CD4-positive, alpha-beta memory T cell (primary cell): ENCODE measurements around the gene CACNA1A. TPM values are rescaled to one million over a fixed set of nuclear protein-coding genes. Genes with fewer than 3 reads are reported as not detected.

Experiments
- CTCF ChIA-PET: fragments of 350-600 bp; sonication (Branson Sonifier 250); formaldehyde crosslinking; loops from one replicate; lab custom pipeline; 2021; ENCODE audit warnings: inconsistent platforms; ENCODE audit not compliant: partially characterized antibody; lab: Charles Lee
- POLR2A ChIA-PET: fragments of 350-600 bp; sonication (Branson Sonifier 250); formaldehyde crosslinking; loops from one replicate; lab custom pipeline; 2021; ENCODE audit not compliant: partially characterized antibody; lab: Charles Lee
- DNase-seq, 5 donors: peaks; one replicate each; pipeline versions ENCODE4 v3.0.0 to v3.0.0-alpha.2; 2020 to 2022; ENCODE audit warnings: mixed read lengths in 1 of 5
- H3K27ac ChIP-seq: one replicate; pipeline ENCODE4 v1.7.0; 2013; ENCODE audit warnings: low read depth, low read length
- H3K27me3 ChIP-seq: 2 replicates; pipeline ENCODE4 v1.7.0; 2013; ENCODE audit warnings: mild to moderate bottlenecking, low read length, moderate library complexity; ENCODE audit not compliant: insufficient read depth
- H3K36me3 ChIP-seq: 2 replicates; pipeline ENCODE4 v1.7.0; 2013; ENCODE audit warnings: mild to moderate bottlenecking, low read length, moderate library complexity; ENCODE audit not compliant: insufficient read depth
- H3K4me1 ChIP-seq: 2 replicates; pipeline ENCODE4 v1.7.0; 2013; ENCODE audit warnings: mild to moderate bottlenecking, low read length, moderate library complexity; ENCODE audit not compliant: insufficient read depth
- H3K4me3 ChIP-seq, 2 donors: one replicate each; pipeline ENCODE4 v1.7.0; 2013; ENCODE audit warnings: low read length in 2 of 2, mild to moderate bottlenecking in 1 of 2
- H3K9me3 ChIP-seq, 2 donors: one replicate each; pipeline ENCODE4 v1.7.0; 2013; ENCODE audit warnings: low read length in 2 of 2, control low read depth in 1 of 2; ENCODE audit not compliant: control insufficient read depth in 1 of 2
- H3K27ac Mint-ChIP-seq, 7 donors: one replicate each; pipeline ENCODE4 v1.8.0; 2020 to 2021; ENCODE audit warnings: mixed read lengths in 7 of 7, mild to moderate bottlenecking in 6 of 7, inconsistent platforms in 3 of 7, moderate library complexity in 3 of 7
- H3K27me3 Mint-ChIP-seq, 2 donors: one replicate each; pipeline ENCODE4 v1.8.0; 2020 to 2021; ENCODE audit warnings: mixed read lengths in 2 of 2
- H3K36me3 Mint-ChIP-seq, 2 donors: one replicate each; pipeline ENCODE4 v1.8.0; 2020 to 2021; ENCODE audit warnings: mixed read lengths in 2 of 2, inconsistent platforms in 1 of 2, mild to moderate bottlenecking in 1 of 2
- H3K4me1 Mint-ChIP-seq, 4 donors: one replicate each; pipeline ENCODE4 v1.8.0; 2020 to 2021; ENCODE audit warnings: mixed read lengths in 4 of 4, mild to moderate bottlenecking in 1 of 4
- H3K4me3 Mint-ChIP-seq, 8 donors: one replicate each; pipeline ENCODE4 v1.8.0; 2020 to 2021; ENCODE audit warnings: mixed read lengths in 8 of 8, mild to moderate bottlenecking in 7 of 8, moderate library complexity in 6 of 8, inconsistent platforms in 3 of 8
- H3K9me3 Mint-ChIP-seq, 8 donors: one replicate each; pipeline ENCODE4 v1.8.0; 2020 to 2021; ENCODE audit warnings: mixed read lengths in 8 of 8, mild to moderate bottlenecking in 5 of 8, inconsistent platforms in 3 of 8, moderate library complexity in 1 of 8
- intact Hi-C: fragments of 100-400 bp; cut with micrococcal nuclease; formaldehyde crosslinking; loops from one replicate; pipeline ENCODE4 v1.15.1; 2023
- polyA plus RNA-seq, 2 donors: library from polyadenylated mRNA; unstranded; fragments of 300-500 nt; fragmentation: Illumina TruSeq; gene quantifications; one replicate each; pipeline ENCODE4 v1.2.3, GENCODE V29; 2021
- total RNA-seq, 2 experiments: library from RNA; stranded (reverse); gene quantifications; one replicate each; pipeline ENCODE4 v1.2.3, GENCODE V29; 2021

CACNA1A gene
- total and polyA plus RNA-seq, 4 experiments from 2014 or later = 0.19 to 0.35 (median 0.26) TPM

- no peaks in the 10 kb centered on the region for H3K36me3 Mint-ChIP-seq
- peaks cover 0 to 6% (median 3%) of the 10 kb centered on the region in 8 donors for H3K9me3 Mint-ChIP-seq
Measured at GRCh38 chr19:13511947-13512346, 5.7 kb upstream of the CACNA1A start.

DNA sequence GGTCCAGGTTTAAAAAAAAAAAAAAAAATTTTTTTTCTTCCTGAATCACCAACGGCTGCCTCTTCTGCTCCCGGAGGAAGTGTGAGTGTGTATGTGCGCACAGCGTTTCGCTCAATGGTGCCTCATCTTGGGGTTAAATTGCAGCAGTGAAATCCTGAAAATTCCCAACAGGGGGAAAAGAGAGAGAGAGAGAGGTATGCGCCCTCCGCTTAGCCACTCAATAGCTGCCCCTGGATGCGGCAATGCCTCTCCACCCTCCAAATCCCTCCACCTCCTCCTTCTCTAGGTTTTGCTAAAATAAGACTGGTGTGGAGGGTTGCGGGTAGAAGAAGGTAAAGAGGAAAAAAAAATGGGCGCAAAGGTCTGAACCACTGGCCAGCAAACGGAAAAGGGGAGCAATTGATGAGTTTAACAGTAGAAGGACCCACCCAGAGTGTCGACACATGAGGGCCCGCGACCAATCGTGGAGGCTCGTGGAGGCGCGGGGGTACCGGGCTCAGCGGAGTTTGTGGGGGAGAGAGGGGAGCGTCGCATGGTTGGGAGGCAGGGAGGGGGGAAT lies 853 bp upstream of the CACNA1A start:
- peaks cover 0 to 6% (median 3%) of the 10 kb centered on the region in 8 donors for H3K9me3 Mint-ChIP-seq
- ChIA-PET POLR2A (no interaction called here), CTCF (no interaction called here)
- H3K4me3 ChIP-seq = no peak overlapping the region
- peaks cover 51 to 55% of the 10 kb centered on the region in 2 donors for H3K27me3 Mint-ChIP-seq
- no peaks in the 10 kb centered on the region for H3K9me3 ChIP-seq
- DNase-seq = no peak
- peak overlapping the region in 5 of 8 donors; percentile 13 to 59 (median 40) for H3K4me3 Mint-ChIP-seq
- H3K27me3 ChIP-seq = peaks cover 34% of the 10 kb centered on the region
- peaks cover 5% of the 10 kb centered on the region for H3K4me1 ChIP-seq
- H3K4me1 Mint-ChIP-seq = peaks cover 0 to 5% (median 2%) of the 10 kb centered on the region in 4 donors
- H3K36me3 ChIP-seq = no peaks in the 10 kb centered on the region
- H3K36me3 Mint-ChIP-seq = no peaks in the 10 kb centered on the region
- peak overlapping the region in 1 of 7 donors; percentile 59 for H3K27ac Mint-ChIP-seq
- no peak overlapping the region for H3K27ac ChIP-seq
- intact Hi-C loops = no loop called here

More at GRCh38 chr19:13511947-13512346, 5.7 kb upstream of the CACNA1A start:
- CTCF ChIA-PET = no interaction called here
- DNase-seq = no peak
- H3K27me3 ChIP-seq = peaks cover 18% of the 10 kb centered on the region
- Mint-ChIP-seq H3K4me1 (peaks cover 0 to 4% (median 1%) of the 10 kb centered on the region in 4 donors), H3K4me3 (no peak overlapping the region), H3K27ac (no peak overlapping the region), H3K27me3 (peaks cover 38 to 44% of the 10 kb centered on the region in 2 donors)
- H3K9me3 ChIP-seq = no peaks in the 10 kb centered on the region
- POLR2A ChIA-PET = no interaction called here
- H3K4me1 ChIP-seq = no peaks in the 10 kb centered on the region
- intact Hi-C loops = no loop called here
- no peak overlapping the region for H3K27ac ChIP-seq
- H3K36me3 ChIP-seq = no peaks in the 10 kb centered on the region
- H3K4me3 ChIP-seq = no peak overlapping the region

DNA sequence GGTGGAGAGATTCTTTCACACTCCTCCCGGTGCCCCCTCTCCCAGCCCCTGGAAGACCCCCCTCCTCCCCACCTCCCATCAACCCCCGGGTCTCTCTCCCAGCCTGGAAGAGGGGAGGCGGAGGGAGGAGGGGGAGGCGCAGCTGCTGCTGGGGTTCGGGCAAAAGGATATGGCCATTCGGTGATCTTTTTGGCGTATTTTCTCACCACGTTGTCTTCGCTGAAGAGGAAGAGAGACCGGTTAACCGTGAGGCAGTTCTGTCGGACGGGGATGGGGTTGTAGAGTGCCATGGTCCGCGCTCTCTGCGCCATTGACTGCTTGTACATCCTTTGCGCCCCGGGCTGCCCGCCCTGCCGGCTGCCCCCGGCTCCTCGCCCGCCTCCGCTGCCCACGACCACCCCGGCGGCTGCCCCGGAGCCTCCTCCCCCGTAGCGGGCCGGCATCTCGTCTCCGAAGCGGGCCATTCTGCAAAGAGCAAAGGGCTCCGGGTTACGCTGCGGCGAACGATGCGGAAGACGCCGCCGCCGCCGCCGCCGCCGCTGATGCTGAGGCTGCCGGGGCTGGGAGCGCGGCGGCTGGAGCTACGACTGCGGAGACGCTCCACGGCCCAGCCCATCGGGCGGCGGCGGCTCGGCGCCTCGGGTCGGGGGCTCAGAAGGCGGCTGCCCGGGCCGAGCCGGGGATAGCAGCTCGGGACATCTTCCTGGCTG lies 363 bp downstream of the CACNA1A start:
- Mint-ChIP-seq H3K27ac (no peak overlapping the region), H3K27me3 (peaks cover 45 to 57% of the 10 kb centered on the region in 2 donors), H3K4me1 (peaks cover 0 to 5% (median 2%) of the 10 kb centered on the region in 4 donors), H3K36me3 (no peaks in the 10 kb centered on the region), H3K9me3 (peaks cover 0 to 6% (median 2%) of the 10 kb centered on the region in 8 donors), H3K4me3 (peak overlapping the region in 2 of 8 donors; percentile 64 to 72)
- POLR2A ChIA-PET = no interaction called here
- Histone ChIP-seq H3K36me3 (no peaks in the 10 kb centered on the region), H3K4me3 (peak overlapping the region in 1 of 2 donors; percentile 24), H3K9me3 (no peaks in the 10 kb centered on the region), H3K27me3 (peaks cover 34% of the 10 kb centered on the region), H3K4me1 (peaks cover 5% of the 10 kb centered on the region), H3K27ac (no peak overlapping the region)
- peak in 4 of 5 donors; percentile 2 to 15 (median 4) for DNase-seq
- CTCF ChIA-PET = no interaction called here
- intact Hi-C loops = no loop called here

- DNase-seq = no peak
- Mint-ChIP-seq H3K9me3 (peaks cover 0 to 6% (median 2%) of the 10 kb centered on the region in 8 donors), H3K4me3 (peak overlapping the region in 7 of 8 donors; percentile 7 to 72 (median 44)), H3K4me1 (peaks cover 0 to 5% (median 2%) of the 10 kb centered on the region in 4 donors), H3K36me3 (no peaks in the 10 kb centered on the region), H3K27ac (no peak overlapping the region), H3K27me3 (peaks cover 50 to 61% of the 10 kb centered on the region in 2 donors)
- H3K9me3 ChIP-seq = no peaks in the 10 kb centered on the region
- H3K4me1 ChIP-seq = peaks cover 5% of the 10 kb centered on the region
- H3K4me3 ChIP-seq = no peak overlapping the region
- intact Hi-C loops = no loop called here
- ChIA-PET CTCF (no interaction called here), POLR2A (no interaction called here)
- no peak overlapping the region for H3K27ac ChIP-seq
- H3K27me3 ChIP-seq = peaks cover 38% of the 10 kb centered on the region
- no peaks in the 10 kb centered on the region for H3K36me3 ChIP-seq
Measured at GRCh38 chr19:13505164-13505695, 1.0 kb downstream of the CACNA1A start.

DNA sequence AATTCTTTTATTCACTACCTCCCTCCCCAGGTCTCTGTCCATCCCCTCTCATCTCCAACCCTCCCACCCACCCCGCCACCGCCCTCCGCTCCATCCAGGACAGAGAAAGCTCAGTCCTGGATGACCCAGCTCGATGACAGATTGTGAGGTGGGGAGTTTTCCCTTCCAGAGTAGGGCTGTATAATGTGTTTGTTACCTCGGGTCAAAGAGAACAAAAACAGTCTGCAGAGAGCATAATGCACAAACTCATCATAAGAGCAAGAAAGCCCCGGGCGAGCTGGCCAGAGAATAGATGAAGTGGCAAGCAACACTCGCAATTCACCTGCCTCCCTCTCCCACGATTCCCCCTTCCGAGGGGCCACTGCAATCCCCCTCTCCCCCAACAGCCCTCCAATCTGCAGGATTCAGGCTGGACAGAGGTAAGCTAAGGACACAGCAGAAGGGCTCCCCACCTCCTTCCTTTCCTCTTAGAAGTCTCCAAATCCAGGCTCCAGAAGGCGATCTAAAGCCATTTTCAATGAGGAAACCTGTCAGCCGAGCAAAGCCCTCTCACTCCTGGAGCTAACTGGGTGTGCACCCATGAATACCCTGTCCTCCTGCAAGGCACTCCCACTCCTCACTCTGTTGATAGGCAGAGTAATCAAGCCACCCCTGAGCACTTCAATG lies 2.6 kb downstream of the CACNA1A start:
- Histone ChIP-seq H3K9me3 (no peaks in the 10 kb centered on the region), H3K36me3 (no peaks in the 10 kb centered on the region), H3K27ac (no peak overlapping the region), H3K27me3 (peaks cover 34% of the 10 kb centered on the region), H3K4me3 (no peak overlapping the region), H3K4me1 (peaks cover 5% of the 10 kb centered on the region)
- intact Hi-C loops = no loop called here
- CTCF ChIA-PET = no interaction called here
- Mint-ChIP-seq H3K4me1 (peaks cover 0 to 5% (median 2%) of the 10 kb centered on the region in 4 donors), H3K9me3 (peaks cover 0 to 2% (median 0%) of the 10 kb centered on the region in 8 donors), H3K27ac (no peak overlapping the region), H3K4me3 (no peak overlapping the region), H3K36me3 (no peaks in the 10 kb centered on the region), H3K27me3 (peaks cover 41 to 54% of the 10 kb centered on the region in 2 donors)
- DNase-seq = no peak
- POLR2A ChIA-PET = no interaction called here

- H3K4me3 ChIP-seq = no peak overlapping the region
- CTCF ChIA-PET = no interaction called here
- POLR2A ChIA-PET = no interaction called here
- peaks cover 0 to 2% (median 0%) of the 10 kb centered on the region in 8 donors for H3K9me3 Mint-ChIP-seq
- no peak for DNase-seq
- intact Hi-C loops = no loop called here
- no peak overlapping the region for H3K27ac Mint-ChIP-seq
- no peak overlapping the region for H3K4me3 Mint-ChIP-seq
- peaks cover 0 to 3% (median 2%) of the 10 kb centered on the region in 4 donors for H3K4me1 Mint-ChIP-seq
- H3K9me3 ChIP-seq = no peaks in the 10 kb centered on the region
- no peak overlapping the region for H3K27ac ChIP-seq
- H3K27me3 ChIP-seq = peaks cover 23% of the 10 kb centered on the region
- H3K36me3 Mint-ChIP-seq = no peaks in the 10 kb centered on the region
- peaks cover 32 to 48% of the 10 kb centered on the region in 2 donors for H3K27me3 Mint-ChIP-seq
- no peaks in the 10 kb centered on the region for H3K36me3 ChIP-seq
- H3K4me1 ChIP-seq = peaks cover 5% of the 10 kb centered on the region
Measured at GRCh38 chr19:13502231-13502630, 4.0 kb downstream of the CACNA1A start.

DNA sequence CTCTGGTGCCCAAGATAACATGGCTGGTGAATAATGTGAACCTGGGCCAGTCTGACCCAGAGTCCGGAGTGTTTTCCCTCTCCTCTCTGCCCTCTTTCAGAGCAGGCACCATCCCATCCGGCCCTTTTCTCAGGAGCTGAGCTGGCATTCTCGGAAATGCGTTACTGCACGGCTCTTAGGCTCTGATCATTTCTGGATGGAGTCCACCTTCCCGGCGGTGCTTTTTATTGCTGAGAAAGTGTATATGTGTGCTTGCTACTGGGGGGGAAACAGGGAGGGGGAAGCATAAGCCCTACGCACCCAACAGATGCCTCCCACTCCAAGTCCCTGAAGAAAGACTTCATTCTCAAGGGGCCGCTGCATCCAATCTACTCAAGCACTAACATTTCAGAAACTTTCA lies 6.6 kb downstream of the CACNA1A start:
- Mint-ChIP-seq H3K4me3 (no peak overlapping the region), H3K27ac (no peak overlapping the region), H3K36me3 (no peaks in the 10 kb centered on the region), H3K9me3 (peaks cover 0 to 7% (median 2%) of the 10 kb centered on the region in 8 donors), H3K27me3 (peaks cover 34 to 51% of the 10 kb centered on the region in 2 donors), H3K4me1 (no peaks in the 10 kb centered on the region)
- Histone ChIP-seq H3K36me3 (no peaks in the 10 kb centered on the region), H3K4me1 (no peaks in the 10 kb centered on the region), H3K9me3 (no peaks in the 10 kb centered on the region), H3K27ac (no peak overlapping the region), H3K27me3 (peaks cover 15% of the 10 kb centered on the region), H3K4me3 (no peak overlapping the region)
- intact Hi-C loops = no loop called here
- POLR2A ChIA-PET = no interaction called here
- no peak for DNase-seq
- CTCF ChIA-PET = no interaction called here
